AG04449 (cell line): ENCODE measurements around the gene SOX5.

Source experiments
- CTCF ChIA-PET: fragments of 350-600 bp; formaldehyde crosslinking; extraction: SDS; loops from one replicate; lab custom pipeline; 2021; ENCODE audit warnings: antibody characterized with exemption; lab: Yijun Ruan, JAX
- POLR2A ChIA-PET: fragments of 400-600, 350-600 bp; formaldehyde crosslinking; extraction: SDS; loops from one replicate; lab custom pipeline; 2020; ENCODE audit warnings: antibody characterized with exemption, inconsistent platforms; lab: Yijun Ruan, JAX
- DNase-seq: peaks from one replicate; pipeline ENCODE4 v3.0.0-alpha.2; 2010; ENCODE audit warnings: low read depth, low spot score
- H3K4me3 ChIP-seq: 2 replicates; pipeline ENCODE4 v1.5.1; 2011; ENCODE audit warnings: low read depth, mild to moderate bottlenecking, control low read depth, low read length
- CTCF ChIP-seq: IDR thresholded peaks from one replicate; pipeline ENCODE4 v1.5.1; 2011; ENCODE audit warnings: mild to moderate bottlenecking, moderate library complexity, low read length, control low read depth, inconsistent platforms; ENCODE audit not compliant: insufficient read depth; ENCODE audit errors: missing control alignments

SOX5 gene

GRCh38 chr12:23853640-23854039, 95.8 kb downstream of the SOX5 start:
- H3K4me3 ChIP-seq = no peak overlapping the region
- ChIA-PET POLR2A (no interaction called here), CTCF (no interaction called here)
- no peak for TF ChIP-seq CTCF
- DNase-seq = no peak

GRCh38 chr12:23851602-23852001, 97.9 kb downstream of the SOX5 start:
- no peak overlapping the region for H3K4me3 ChIP-seq
- ChIA-PET CTCF (no interaction called here), POLR2A (no interaction called here)
- no peak for TF ChIP-seq CTCF
- no peak for DNase-seq

GRCh38 chr12:23847857-23848256, 101.6 kb downstream of the SOX5 start:
- DNase-seq = no peak
- no peak overlapping the region for H3K4me3 ChIP-seq
- CTCF ChIA-PET = no interaction called here
- POLR2A ChIA-PET = no interaction called here
- no peak for TF ChIP-seq CTCF

GRCh38 chr12:23843958-23844357, 105.5 kb downstream of the SOX5 start:
- no peak for DNase-seq
- POLR2A ChIA-PET = no interaction called here
- CTCF ChIA-PET = no interaction called here

GRCh38 chr12:23834076-23834475, 115.4 kb downstream of the SOX5 start:
- POLR2A ChIA-PET = no interaction called here
- H3K4me3 ChIP-seq = no peak overlapping the region
- DNase-seq = no peak
- CTCF ChIA-PET = no interaction called here
- no peak for TF ChIP-seq CTCF

More at GRCh38 chr12:23843958-23844357, 105.5 kb downstream of the SOX5 start:
- no peak for TF ChIP-seq CTCF
- no peak overlapping the region for H3K4me3 ChIP-seq

GRCh38 chr12:23831739-23832138, 117.7 kb downstream of the SOX5 start:
- CTCF ChIA-PET = no interaction called here
- no peak overlapping the region for H3K4me3 ChIP-seq
- no peak for TF ChIP-seq CTCF
- POLR2A ChIA-PET = no interaction called here
- DNase-seq = no peak

- CTCF ChIA-PET = no interaction called here
- POLR2A ChIA-PET = no interaction called here
- no peak overlapping the region for H3K4me3 ChIP-seq
- DNase-seq = no peak
- no peak for TF ChIP-seq CTCF
Measured at GRCh38 chr12:23830210-23830609, 119.3 kb downstream of the SOX5 start.
